GM13976 (cell line): ENCODE measurements around the gene KRTAP5-3.
A peak's percentile ranks its signal among the peaks of the same experiment; 100 is the strongest.

Experiments
- DNase-seq: peaks from one replicate; pipeline ENCODE4 v3.0.0; 2012; ENCODE audit warnings: low spot score
- CTCF ChIP-seq: IDR thresholded peaks from 2 replicates; pipeline ENCODE4 v1.5.1; 2012; ENCODE audit warnings: borderline replicate concordance, mild to moderate bottlenecking; ENCODE audit not compliant: insufficient read depth; ENCODE audit errors: extremely low read depth, missing control alignments, control extremely low read depth
- in situ Hi-C: fragments of 300-500 bp; cut with MboI; formaldehyde crosslinking; loops from one replicate; pipeline ENCODE4 v1.12.0; 2022; ENCODE audit warnings: low sequenced_read_pairs, mixed read lengths, inconsistent platforms; ENCODE audit not compliant: unreplicated experiment

The KRTAP5-3 gene

GRCh38 chr11:1653541-1654387 is 45.5 kb upstream of the KRTAP5-3 start:
- no peak for DNase-seq
- in situ Hi-C loops: loop anchor here (25.0 kb wide), 1 partner anchor 509 kb away; the partner anchor contains the start of genes INS and TH
- TF ChIP-seq CTCF: no peak

GRCh38 chr11:1652771-1653540 is 44.7 kb upstream of the KRTAP5-3 start:
- in situ Hi-C loops: loop anchor here (25.0 kb wide), 1 partner anchor 509 kb away; the partner anchor contains the start of genes INS and TH
- peak; percentile 93 for DNase-seq
- TF ChIP-seq CTCF: peak; percentile 92

- in situ Hi-C loops: loop anchor here (25.0 kb wide), 1 partner anchor 510 kb away; the partner anchor contains the start of genes INS and TH
- no peak for DNase-seq
- TF ChIP-seq CTCF: no peak
Measured at GRCh38 chr11:1652442-1652770, 44.1 kb upstream of the KRTAP5-3 start.

GRCh38 chr11:1652026-1652425 is 43.8 kb upstream of the KRTAP5-3 start:
- DNase-seq: no peak
- TF ChIP-seq CTCF: no peak
- in situ Hi-C loops: loop anchor here (25.0 kb wide), 1 partner anchor 510 kb away; the partner anchor contains the start of genes INS and TH

GRCh38 chr11:1651411-1651980 is 43.2 kb upstream of the KRTAP5-3 start:
- DNase-seq: no peak
- in situ Hi-C loops: loop anchor here (25.0 kb wide), 1 partner anchor 511 kb away; the partner anchor contains the start of genes INS and TH
- no peak for TF ChIP-seq CTCF

- no peak for TF ChIP-seq CTCF
- in situ Hi-C loops: loop anchor here (25.0 kb wide), 1 partner anchor 511 kb away; the partner anchor contains the start of genes INS and TH
- DNase-seq: no peak
Measured at GRCh38 chr11:1650918-1651262, 42.6 kb upstream of the KRTAP5-3 start.
